Measurements from ENCODE around the gene ME2.
A peak's percentile ranks its signal among the peaks of the same experiment; 100 is the strongest.
"Not testable (repeated sequence)": the region's sequence is repeated elsewhere in the genome, so short reads cannot be mapped to it uniquely, and the experiment has no call there.

ME2 gene

DNA sequence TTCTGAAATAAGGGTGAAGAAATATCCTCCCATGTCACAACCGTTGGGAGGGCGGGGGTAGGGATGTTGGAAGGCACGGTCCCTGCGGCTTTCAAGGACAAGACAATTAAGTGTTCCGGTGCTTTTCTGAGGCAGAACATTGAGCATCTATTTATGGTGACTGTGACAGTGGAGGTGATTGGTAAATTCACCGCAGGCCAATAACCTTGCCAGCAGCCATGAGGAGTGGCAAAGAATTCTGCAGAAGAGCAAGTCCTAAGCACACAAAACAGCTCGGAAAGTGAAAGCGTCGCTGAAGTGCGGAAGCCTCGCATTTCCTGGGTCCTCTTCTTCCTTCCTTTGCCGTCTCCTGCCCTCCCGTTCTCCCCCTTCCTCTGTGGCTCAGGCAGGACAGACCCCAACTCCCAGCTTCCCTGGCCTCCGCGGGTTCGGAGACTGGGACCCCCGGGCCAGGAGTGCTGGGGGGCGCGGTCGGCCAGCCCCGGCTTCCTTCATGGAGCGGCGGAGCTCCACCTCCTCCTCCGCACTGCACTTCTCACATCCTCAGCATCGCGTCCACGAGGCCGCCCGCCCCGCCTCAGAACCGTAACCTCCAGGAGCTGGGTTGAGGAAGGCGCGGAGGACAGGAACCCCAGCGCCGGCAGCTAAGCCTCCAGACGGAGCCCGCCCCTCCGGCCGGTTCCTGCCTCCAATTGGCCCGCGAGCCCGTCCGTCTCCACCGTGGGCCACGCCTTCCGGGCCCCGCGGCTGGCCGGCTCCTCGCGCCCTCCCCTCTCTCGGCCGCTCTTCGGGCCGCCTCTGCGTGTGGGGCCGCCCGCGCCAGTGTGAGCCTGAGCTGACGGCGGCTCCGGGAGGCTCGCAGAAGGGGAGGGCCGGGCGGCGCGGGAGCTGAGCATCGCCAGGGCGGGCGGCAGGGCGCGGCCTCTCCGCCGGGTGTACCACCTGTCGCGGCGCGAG lies at the start of gene ME2:
Gene ME2 (plus strand): TSS at position 774 of the 957 bp plus-strand sequence. CDS start 16,703 bp downstream, outside the sequence.
- DNase-seq = peak; percentile 91 to 99 (median 98)

DNA sequence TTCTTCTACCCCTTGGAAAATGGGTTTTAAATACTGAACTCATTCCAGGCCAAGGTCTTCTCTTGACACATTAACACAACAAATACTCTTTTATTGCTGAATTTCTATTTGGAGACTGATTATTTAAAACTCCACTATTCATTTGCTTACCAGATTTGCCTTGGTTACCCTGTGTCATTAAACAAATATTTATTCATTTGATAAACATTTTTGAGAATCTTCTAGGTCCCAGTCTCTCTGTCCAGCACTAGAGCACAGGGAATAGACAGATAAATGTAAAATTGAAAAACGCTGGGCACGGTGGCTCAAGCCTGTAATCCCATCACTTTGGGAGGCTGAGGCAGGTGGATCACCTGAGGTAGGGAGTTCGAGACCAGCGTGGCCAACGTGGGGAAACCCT lies 49.3 kb upstream of the ME2 start:
- no peak for DNase-seq

DNA sequence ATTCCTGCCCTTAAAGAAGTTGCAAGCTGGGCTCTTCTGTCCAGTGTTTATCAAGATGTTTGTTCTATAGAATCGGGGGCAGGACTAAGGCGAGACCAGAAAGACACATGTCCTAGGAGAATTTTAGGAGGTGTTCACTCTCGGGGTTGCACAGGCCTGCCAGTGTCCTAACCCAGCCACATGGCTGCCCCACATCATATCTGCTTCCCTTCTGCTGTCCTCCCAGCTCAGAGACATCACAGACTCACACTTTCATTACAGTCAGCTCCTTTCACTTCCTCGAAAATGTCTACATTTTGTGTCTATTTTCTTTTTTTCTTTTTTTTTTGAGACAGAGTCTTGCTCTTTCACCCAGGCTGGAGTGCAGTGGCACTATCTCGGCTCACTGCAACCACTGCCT lies 48.4 kb upstream of the ME2 start:
- no peak for DNase-seq

- no peak for DNase-seq
Measured at GRCh38 chr18:50832754-50833153, 46.2 kb upstream of the ME2 start.

DNA sequence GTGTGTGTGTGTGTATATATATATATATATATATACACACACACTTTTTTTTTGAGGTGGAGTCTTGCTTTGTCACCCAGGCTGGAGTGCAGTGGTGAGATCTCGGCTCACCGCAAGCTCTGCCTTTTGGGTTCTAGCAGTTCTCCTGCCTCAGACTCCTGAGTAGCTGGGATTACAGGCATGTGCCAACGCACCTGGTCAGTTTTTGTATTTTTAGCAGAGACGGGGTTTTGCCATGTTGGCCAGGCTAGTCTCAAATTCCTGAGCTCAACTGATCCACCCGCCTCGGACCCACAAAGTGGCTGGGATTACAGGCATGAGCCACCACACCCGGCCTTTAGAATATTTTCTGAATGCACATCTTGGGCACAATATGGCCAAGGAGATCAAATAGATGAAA lies 45.4 kb upstream of the ME2 start:
- not testable (repeated sequence) for DNase-seq

GRCh38 chr18:50836521-50836957 lies 42.4 kb upstream of the ME2 start:
- peak in 2 of 3 experiments; percentile 8 to 67 for DNase-seq

GRCh38 chr18:50839341-50839740 lies 39.6 kb upstream of the ME2 start:
- DNase-seq = no peak

- DNase-seq = no peak
Measured at GRCh38 chr18:50839996-50840395, 38.9 kb upstream of the ME2 start.

DNA sequence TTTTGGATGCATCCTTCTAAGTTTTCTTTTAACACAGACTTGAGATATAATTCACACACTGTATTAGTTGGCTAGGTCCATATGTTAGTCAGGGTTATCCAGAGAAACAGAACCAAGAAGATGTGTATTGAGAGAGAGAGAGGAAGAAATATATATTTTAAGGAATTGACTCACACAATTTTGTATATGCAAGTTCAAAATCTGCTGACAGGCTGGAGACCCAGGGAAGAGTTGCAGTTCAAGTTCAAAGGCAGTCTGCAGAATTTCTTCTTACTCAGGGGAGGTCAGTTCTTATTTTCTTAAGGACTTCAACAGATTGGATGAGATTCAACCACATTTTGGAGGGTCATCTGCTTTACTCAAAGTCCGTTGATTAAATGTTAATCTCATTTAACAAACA lies 36.1 kb upstream of the ME2 start:
- no peak for DNase-seq

DNA sequence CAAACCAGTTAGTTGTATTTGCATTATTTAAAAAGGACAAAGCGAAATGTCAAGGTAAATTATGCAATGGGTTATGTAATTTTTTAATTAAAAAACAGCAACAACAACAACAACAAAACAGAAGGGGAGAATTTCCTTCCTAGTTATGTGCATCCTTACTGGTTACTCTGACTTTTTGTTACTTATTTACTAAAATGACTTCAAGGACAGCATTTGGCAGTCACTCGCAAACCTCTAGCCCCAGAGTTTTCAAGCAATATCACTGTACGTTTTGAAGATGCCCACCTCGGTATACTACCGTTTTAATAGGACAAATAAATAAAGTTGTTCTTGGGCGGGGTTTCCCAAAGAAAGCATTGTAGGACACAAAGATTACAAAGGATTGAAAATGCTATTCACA lies 34.4 kb upstream of the ME2 start:
- DNase-seq = no peak

DNA sequence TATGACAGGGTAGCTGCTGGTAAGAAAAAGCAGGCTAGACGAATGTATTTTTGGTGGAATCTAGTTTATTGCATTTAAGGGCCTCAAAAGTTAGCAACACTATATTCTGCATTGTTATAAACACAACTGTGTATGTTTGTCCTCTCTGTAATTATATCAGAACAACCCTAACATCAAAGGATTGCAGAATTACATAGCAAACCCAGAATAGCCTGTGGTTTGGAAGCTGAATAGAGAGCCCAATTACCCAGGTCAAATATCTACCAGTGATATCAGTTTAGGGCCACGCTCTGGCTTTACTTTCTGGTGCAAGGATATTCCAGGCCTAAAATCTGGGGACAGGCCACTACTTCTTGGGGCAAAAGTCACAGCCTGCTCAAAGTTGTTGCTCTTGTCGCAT lies 34.0 kb upstream of the ME2 start:
- no peak for DNase-seq

DNA sequence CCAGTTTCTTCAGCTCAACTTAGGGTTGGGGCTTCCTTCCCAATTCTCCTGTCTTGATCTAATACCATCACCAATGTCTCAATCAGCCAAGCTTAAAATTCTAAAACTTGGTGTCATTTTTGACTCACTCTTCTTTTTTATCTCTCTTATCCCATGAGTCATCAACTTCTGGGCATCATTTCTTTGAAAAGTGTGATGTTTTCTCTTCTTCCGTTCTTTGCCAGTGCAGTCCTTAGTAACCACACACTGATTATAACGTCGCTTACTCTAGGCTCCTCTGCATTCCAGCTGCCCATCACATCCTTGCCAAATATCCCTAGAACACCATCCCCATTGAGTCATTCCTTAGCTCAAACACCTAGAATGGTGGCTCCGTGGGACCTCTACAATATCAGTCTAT lies 31.7 kb upstream of the ME2 start:
- no peak for DNase-seq

GRCh38 chr18:50848061-50848551 lies 30.8 kb upstream of the ME2 start:
- no peak for DNase-seq

DNA sequence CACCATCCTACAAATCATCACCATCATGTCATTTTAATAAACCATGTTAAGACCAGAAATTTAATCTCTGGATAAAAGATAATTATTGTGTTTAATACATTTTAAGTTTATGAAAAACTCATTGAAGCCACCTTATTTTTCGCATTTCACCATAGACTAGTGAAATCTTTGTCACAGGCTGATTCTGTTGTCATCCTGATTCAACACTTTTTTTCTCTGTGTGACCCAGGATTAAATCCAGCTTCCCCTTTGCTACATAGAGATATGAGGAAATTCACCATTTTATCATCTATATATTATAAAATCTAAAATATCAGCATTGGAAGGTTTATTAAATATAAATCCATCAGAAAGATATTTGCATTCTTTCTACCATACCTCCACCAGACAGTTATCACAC lies 29.9 kb upstream of the ME2 start:
- DNase-seq = no peak

DNA sequence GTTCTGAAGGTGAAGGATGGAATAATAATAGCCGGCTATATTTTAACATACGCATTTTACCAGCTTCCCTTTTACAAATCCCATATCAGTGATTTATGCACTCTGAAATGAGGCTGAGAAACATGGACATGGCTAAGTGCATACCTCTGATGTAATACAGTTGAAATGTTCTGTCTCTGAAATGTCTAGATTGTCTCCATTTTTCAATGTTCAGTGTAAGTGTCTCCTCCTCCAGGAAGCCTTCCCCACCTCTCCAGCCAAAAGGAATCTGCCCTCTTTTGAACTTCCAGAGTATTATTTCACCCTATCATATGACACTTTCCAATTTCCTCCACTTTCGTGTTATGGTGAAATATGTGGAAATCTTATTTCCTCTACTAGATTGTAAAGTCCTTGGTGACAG lies 29.5 kb upstream of the ME2 start:
- DNase-seq = no peak

GRCh38 chr18:50850307-50851065 lies 28.4 kb upstream of the ME2 start:
- DNase-seq = no peak

DNA sequence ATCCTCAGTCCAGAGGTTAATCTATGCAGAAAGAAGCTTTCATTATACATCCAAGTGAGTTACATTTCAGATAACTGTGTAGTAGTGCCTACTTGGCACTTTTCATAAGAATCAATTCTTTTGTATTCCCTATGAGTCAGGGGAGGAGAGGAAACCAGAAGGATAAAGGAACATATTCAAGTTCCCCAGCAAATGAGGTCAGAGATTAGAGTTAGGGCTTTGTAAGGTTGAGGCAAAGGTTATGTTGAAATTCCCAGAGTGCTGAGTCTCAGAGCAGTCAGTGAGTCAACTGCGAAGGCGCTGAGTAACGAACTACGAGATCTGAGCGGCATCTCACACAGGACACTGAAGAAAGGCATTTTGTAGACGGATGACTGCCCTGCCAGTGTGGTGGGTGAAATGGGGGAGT lies 25.1 kb upstream of the ME2 start:
- DNase-seq = no peak

DNA sequence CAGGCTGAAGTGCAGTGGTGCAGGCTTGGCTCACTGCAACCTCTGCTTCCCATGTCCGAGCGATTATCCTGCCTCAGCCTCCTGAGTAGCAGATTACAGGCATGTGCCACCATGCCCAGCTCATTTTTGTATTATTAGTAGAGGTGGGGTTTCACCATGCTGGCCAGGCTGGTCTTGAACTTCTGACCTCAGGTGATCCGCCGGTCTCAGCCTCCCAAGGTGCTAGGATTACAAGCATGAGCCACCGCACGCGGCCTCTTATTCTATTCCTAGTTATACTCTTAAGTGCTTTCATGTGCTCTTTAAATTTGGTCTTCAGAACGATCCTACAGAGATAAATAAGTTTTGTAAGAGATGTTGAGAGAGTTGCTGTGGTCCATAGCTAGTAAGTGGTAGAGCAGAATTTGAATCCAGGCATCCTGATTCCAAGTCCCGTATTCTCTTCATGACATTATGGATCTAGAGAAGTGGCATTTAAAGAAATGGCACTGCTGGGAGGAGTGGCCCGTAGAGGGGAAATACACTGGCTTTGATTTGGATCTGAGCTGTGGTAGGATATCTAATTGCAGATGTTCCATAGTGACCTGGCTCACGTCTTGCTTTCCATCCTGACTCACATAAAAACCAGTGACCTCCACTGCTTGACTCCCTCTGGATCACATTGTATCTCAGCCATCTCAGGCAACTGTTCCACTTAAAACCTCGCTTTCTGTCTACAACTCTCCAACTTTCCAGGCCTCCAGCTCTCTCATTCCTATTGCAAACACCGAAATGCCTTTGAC lies 22.8 kb upstream of the ME2 start:
- DNase-seq = no peak

- DNase-seq = not testable (repeated sequence)
Measured at GRCh38 chr18:50857166-50857565, 21.8 kb upstream of the ME2 start.

DNA sequence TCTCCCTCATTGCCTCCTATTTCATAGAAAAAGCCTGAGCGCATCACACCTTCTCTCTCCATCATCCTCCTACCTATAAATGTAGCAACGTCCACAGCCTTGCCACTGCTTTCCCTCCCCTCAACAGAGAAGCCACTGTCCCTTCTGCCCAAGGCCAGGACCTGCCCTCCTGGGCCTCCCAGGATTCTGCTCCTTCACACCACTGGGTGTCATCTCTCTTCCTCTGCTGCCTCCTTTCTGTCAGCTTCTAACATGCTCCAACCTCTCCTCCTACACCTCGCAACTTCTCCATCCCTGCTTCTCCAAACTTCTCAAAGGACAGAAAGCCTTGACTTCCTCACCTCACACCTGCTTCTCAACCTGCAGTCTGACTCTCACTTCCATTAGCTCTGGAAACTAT lies 21.2 kb upstream of the ME2 start:
- DNase-seq = no peak

- no peak for DNase-seq
Measured at GRCh38 chr18:50859793-50860555, 18.9 kb upstream of the ME2 start.

GRCh38 chr18:50861617-50862016 lies 17.3 kb upstream of the ME2 start:
- no peak for DNase-seq

Data from NCI-H1417 (cell line).